Measurements from ENCODE around the gene AGBL1.

The AGBL1 gene

GRCh38 chr15:86312486-86312885 lies 232.8 kb downstream of the AGBL1 start:
- in situ Hi-C loops (cut with MboI; ENCODE audit: low sequenced_read_pairs): no loop called here
- H3K27me3 ChIP-seq (ENCODE audit: low read depth): no peaks in the 10 kb centered on the region
- H3K9me3 ChIP-seq: no peaks in the 10 kb centered on the region
- H3K4me3 ChIP-seq: no peak overlapping the region
- no peaks in the 10 kb centered on the region for H3K36me3 ChIP-seq (replicated peaks)
- peaks cover 17% of the 10 kb centered on the region for H3K4me1 ChIP-seq
- DNase-seq (ENCODE audit: low spot score in 2 of 2): peak in 1 of 2 experiments; percentile 46

- in situ Hi-C loops (cut with MboI; ENCODE audit: low sequenced_read_pairs): no loop called here
- no peaks in the 10 kb centered on the region for H3K36me3 ChIP-seq (replicated peaks)
- H3K27me3 ChIP-seq (ENCODE audit: low read depth): no peaks in the 10 kb centered on the region
- no peak for DNase-seq (ENCODE audit: low spot score in 2 of 2)
- H3K9me3 ChIP-seq: no peaks in the 10 kb centered on the region
- no peak overlapping the region for H3K4me3 ChIP-seq
- H3K4me1 ChIP-seq: peaks cover 24% of the 10 kb centered on the region
These were observed 236.5 kb downstream of the AGBL1 start for GRCh38 chr15:86316216-86316615.

GRCh38 chr15:86316726-86317383 lies 237.2 kb downstream of the AGBL1 start:
- in situ Hi-C loops (cut with MboI; ENCODE audit: low sequenced_read_pairs): no loop called here
- Histone ChIP-seq H3K9me3 (no peaks in the 10 kb centered on the region), H3K4me1 (peaks cover 24% of the 10 kb centered on the region), H3K36me3 (replicated peaks) (no peaks in the 10 kb centered on the region), H3K4me3 (no peak overlapping the region), H3K27me3 (ENCODE audit: low read depth) (no peaks in the 10 kb centered on the region)
- peak; percentile 34 to 66 for DNase-seq (ENCODE audit: low spot score in 2 of 2)

GRCh38 chr15:86317384-86317740 lies 237.7 kb downstream of the AGBL1 start:
- Histone ChIP-seq H3K4me3 (no peak overlapping the region), H3K4me1 (peaks cover 22% of the 10 kb centered on the region), H3K36me3 (replicated peaks) (no peaks in the 10 kb centered on the region), H3K9me3 (no peaks in the 10 kb centered on the region), H3K27me3 (ENCODE audit: low read depth) (no peaks in the 10 kb centered on the region)
- in situ Hi-C loops (cut with MboI; ENCODE audit: low sequenced_read_pairs): no loop called here
- DNase-seq (ENCODE audit: low spot score in 2 of 2): no peak

GRCh38 chr15:86322629-86323028 lies 243.0 kb downstream of the AGBL1 start:
- no peaks in the 10 kb centered on the region for H3K9me3 ChIP-seq
- H3K4me1 ChIP-seq: peaks cover 11% of the 10 kb centered on the region
- no peak overlapping the region for H3K4me3 ChIP-seq
- DNase-seq (ENCODE audit: low spot score in 2 of 2): no peak
- H3K36me3 ChIP-seq (replicated peaks): no peaks in the 10 kb centered on the region
- no peaks in the 10 kb centered on the region for H3K27me3 ChIP-seq (ENCODE audit: low read depth)
- in situ Hi-C loops (cut with MboI; ENCODE audit: low sequenced_read_pairs): no loop called here

- Histone ChIP-seq H3K4me3 (no peak overlapping the region), H3K27me3 (ENCODE audit: low read depth) (no peaks in the 10 kb centered on the region), H3K4me1 (peaks cover 4% of the 10 kb centered on the region; the same call in 1 of the 2 replicates), H3K9me3 (0 out of 2 replicates have a peak, but pooled peaks cover 3% of the 10 kb centered on the region), H3K36me3 (replicated peaks) (no peaks in the 10 kb centered on the region)
- in situ Hi-C loops (cut with MboI; ENCODE audit: low sequenced_read_pairs): no loop called here
- no peak for DNase-seq (ENCODE audit: low spot score in 2 of 2)
These were observed 247.7 kb downstream of the AGBL1 start for GRCh38 chr15:86327230-86327865.

- H3K36me3 ChIP-seq (replicated peaks): no peaks in the 10 kb centered on the region
- no peak for DNase-seq (ENCODE audit: low spot score in 2 of 2)
- no peak overlapping the region for H3K4me3 ChIP-seq
- H3K27me3 ChIP-seq (ENCODE audit: low read depth): peaks cover 3% of the 10 kb centered on the region; the same call in 1 of the 2 replicates
- 0 out of 2 replicates have a peak, but pooled peaks cover 3% of the 10 kb centered on the region for H3K9me3 ChIP-seq
- H3K4me1 ChIP-seq: no peaks in the 10 kb centered on the region
- in situ Hi-C loops (cut with MboI; ENCODE audit: low sequenced_read_pairs): no loop called here
These were observed 249.0 kb downstream of the AGBL1 start for GRCh38 chr15:86328658-86329057.

GRCh38 chr15:86329311-86330013 lies 249.8 kb downstream of the AGBL1 start:
- Histone ChIP-seq H3K4me1 (no peaks in the 10 kb centered on the region), H3K27me3 (ENCODE audit: low read depth) (peaks cover 3% of the 10 kb centered on the region), H3K36me3 (replicated peaks) (no peaks in the 10 kb centered on the region), H3K4me3 (no peak overlapping the region), H3K9me3 (0 out of 2 replicates have a peak, but pooled peaks cover 3% of the 10 kb centered on the region)
- in situ Hi-C loops (cut with MboI; ENCODE audit: low sequenced_read_pairs): no loop called here
- no peak for DNase-seq (ENCODE audit: low spot score in 2 of 2)

GRCh38 chr15:86333819-86334218 lies 254.1 kb downstream of the AGBL1 start:
- in situ Hi-C loops (cut with MboI; ENCODE audit: low sequenced_read_pairs): no loop called here
- Histone ChIP-seq H3K9me3 (peaks cover 5% of the 10 kb centered on the region; the same call in 1 of the 2 replicates), H3K4me1 (no peaks in the 10 kb centered on the region), H3K36me3 (replicated peaks) (no peaks in the 10 kb centered on the region), H3K27me3 (ENCODE audit: low read depth) (peaks cover 10% of the 10 kb centered on the region), H3K4me3 (no peak overlapping the region)
- no peak for DNase-seq (ENCODE audit: low spot score in 2 of 2)

GRCh38 chr15:86336051-86336788 lies 256.5 kb downstream of the AGBL1 start:
- no peaks in the 10 kb centered on the region for H3K36me3 ChIP-seq (replicated peaks)
- no peak overlapping the region for H3K4me3 ChIP-seq
- H3K4me1 ChIP-seq: no peaks in the 10 kb centered on the region
- H3K27me3 ChIP-seq (ENCODE audit: low read depth): peaks cover 10% of the 10 kb centered on the region
- no peak for DNase-seq (ENCODE audit: low spot score in 2 of 2)
- in situ Hi-C loops (cut with MboI; ENCODE audit: low sequenced_read_pairs): no loop called here
- peaks cover 5% of the 10 kb centered on the region for H3K9me3 ChIP-seq

- H3K4me1 ChIP-seq: no peaks in the 10 kb centered on the region
- DNase-seq (ENCODE audit: low spot score in 2 of 2): no peak
- H3K27me3 ChIP-seq (ENCODE audit: low read depth): peaks cover 10% of the 10 kb centered on the region
- no peak overlapping the region for H3K4me3 ChIP-seq
- H3K36me3 ChIP-seq (replicated peaks): no peaks in the 10 kb centered on the region
- peaks cover 5% of the 10 kb centered on the region for H3K9me3 ChIP-seq
- in situ Hi-C loops (cut with MboI; ENCODE audit: low sequenced_read_pairs): no loop called here
These were observed 257.4 kb downstream of the AGBL1 start for GRCh38 chr15:86337071-86337470.

GRCh38 chr15:86347245-86347644 lies 267.6 kb downstream of the AGBL1 start:
- DNase-seq (ENCODE audit: low spot score in 2 of 2): no peak
- no peaks in the 10 kb centered on the region for H3K36me3 ChIP-seq (replicated peaks)
- H3K9me3 ChIP-seq: no peaks in the 10 kb centered on the region
- no peaks in the 10 kb centered on the region for H3K4me1 ChIP-seq
- no peak overlapping the region for H3K4me3 ChIP-seq
- no peaks in the 10 kb centered on the region for H3K27me3 ChIP-seq (ENCODE audit: low read depth)
- in situ Hi-C loops (cut with MboI; ENCODE audit: low sequenced_read_pairs): no loop called here

- no peaks in the 10 kb centered on the region for H3K36me3 ChIP-seq (replicated peaks)
- in situ Hi-C loops (cut with MboI; ENCODE audit: low sequenced_read_pairs): no loop called here
These were observed 269.9 kb downstream of the AGBL1 start for GRCh38 chr15:86349565-86349964.

More at GRCh38 chr15:86349565-86349964, 269.9 kb downstream of the AGBL1 start:
- Histone ChIP-seq H3K4me1 (no peaks in the 10 kb centered on the region), H3K4me3 (no peak overlapping the region), H3K27me3 (ENCODE audit: low read depth) (no peaks in the 10 kb centered on the region), H3K9me3 (no peaks in the 10 kb centered on the region)
- DNase-seq (ENCODE audit: low spot score in 2 of 2): no peak
